ENCODE results near the gene ARHGAP25.
A peak's percentile ranks its signal among the peaks of the same experiment; 100 is the strongest.

The ARHGAP25 gene

GRCh38 chr2:68744366-68744912 lies 9.8 kb downstream of the ARHGAP25 start:
- no peak for DNase-seq (ENCODE audit: low spot score)

- DNase-seq (ENCODE audit: low spot score): no peak
Measured at GRCh38 chr2:68745006-68745405, 10.4 kb downstream of the ARHGAP25 start.

- no peak for DNase-seq (ENCODE audit: low spot score)
Measured at GRCh38 chr2:68746408-68746807, 11.8 kb downstream of the ARHGAP25 start.

GRCh38 chr2:68747413-68747812 lies 12.8 kb downstream of the ARHGAP25 start:
- no peak for DNase-seq (ENCODE audit: low spot score)

GRCh38 chr2:68747900-68748299 lies 13.3 kb downstream of the ARHGAP25 start:
- no peak for DNase-seq (ENCODE audit: low spot score)

GRCh38 chr2:68748568-68748967 lies 14.0 kb downstream of the ARHGAP25 start:
- no peak for DNase-seq (ENCODE audit: low spot score)

- DNase-seq (ENCODE audit: low spot score): no peak
Measured at GRCh38 chr2:68749345-68749744, 14.7 kb downstream of the ARHGAP25 start.

GRCh38 chr2:68750592-68751396 lies 16.2 kb downstream of the ARHGAP25 start:
- no peak for DNase-seq (ENCODE audit: low spot score)

GRCh38 chr2:68751397-68752339 lies 17.1 kb downstream of the ARHGAP25 start:
- DNase-seq (ENCODE audit: low spot score): peak; percentile 85

GRCh38 chr2:68753318-68753717 lies 18.7 kb downstream of the ARHGAP25 start:
- no peak for DNase-seq (ENCODE audit: low spot score)

- no peak for DNase-seq (ENCODE audit: low spot score)
Measured at GRCh38 chr2:68755071-68755470, 20.5 kb downstream of the ARHGAP25 start.

GRCh38 chr2:68756178-68756577 lies 21.6 kb downstream of the ARHGAP25 start:
- DNase-seq (ENCODE audit: low spot score): no peak

- no peak for DNase-seq (ENCODE audit: low spot score)
Measured at GRCh38 chr2:68757081-68757480, 22.5 kb downstream of the ARHGAP25 start.

GRCh38 chr2:68762100-68762499 lies 27.5 kb downstream of the ARHGAP25 start:
- DNase-seq (ENCODE audit: low spot score): no peak

GRCh38 chr2:68762665-68763064 lies 28.1 kb downstream of the ARHGAP25 start:
- DNase-seq (ENCODE audit: low spot score): no peak

- DNase-seq (ENCODE audit: low spot score): no peak
Measured at GRCh38 chr2:68764041-68764805, 29.6 kb downstream of the ARHGAP25 start.

GRCh38 chr2:68764806-68765311 lies 30.2 kb downstream of the ARHGAP25 start:
- DNase-seq (ENCODE audit: low spot score): no peak

- no peak for DNase-seq (ENCODE audit: low spot score)
Measured at GRCh38 chr2:68765739-68766375, 31.2 kb downstream of the ARHGAP25 start.

GRCh38 chr2:68766376-68766845 lies 31.8 kb downstream of the ARHGAP25 start:
- no peak for DNase-seq (ENCODE audit: low spot score)

GRCh38 chr2:68767031-68767961 lies 32.7 kb downstream of the ARHGAP25 start:
- DNase-seq (ENCODE audit: low spot score): no peak
